ENCODE measurements around the gene PRSS48.

The PRSS48 gene

DNA sequence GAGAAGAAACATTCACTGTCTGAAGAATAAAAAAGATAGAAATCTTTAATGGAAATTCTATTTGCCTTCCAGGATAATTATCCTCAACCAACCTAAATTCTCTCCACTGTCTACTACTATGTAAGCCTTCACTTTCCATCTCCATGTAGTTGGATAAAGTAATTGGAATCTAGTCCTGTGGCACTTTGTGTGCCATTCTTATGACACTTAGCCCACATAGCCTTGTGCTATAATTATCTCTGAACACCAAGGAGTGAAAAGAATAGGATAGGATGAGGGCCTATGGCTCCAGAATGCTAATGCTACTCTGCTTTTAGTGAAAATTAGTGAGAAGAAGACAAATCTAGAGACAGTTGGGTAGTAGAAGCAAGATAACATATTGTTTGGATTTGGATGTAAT, 20.2 kb downstream of the PRSS48 start:
- in situ Hi-C loops (cut with HindIII; ENCODE audit: low sequenced_read_pairs) = no loop called here
- no peak overlapping the region for H3K4me3 ChIP-seq (ENCODE audit: low read depth, low read length)
- DNase-seq (ENCODE audit: low read depth) = no peak
- TF ChIP-seq, protein P1, sequence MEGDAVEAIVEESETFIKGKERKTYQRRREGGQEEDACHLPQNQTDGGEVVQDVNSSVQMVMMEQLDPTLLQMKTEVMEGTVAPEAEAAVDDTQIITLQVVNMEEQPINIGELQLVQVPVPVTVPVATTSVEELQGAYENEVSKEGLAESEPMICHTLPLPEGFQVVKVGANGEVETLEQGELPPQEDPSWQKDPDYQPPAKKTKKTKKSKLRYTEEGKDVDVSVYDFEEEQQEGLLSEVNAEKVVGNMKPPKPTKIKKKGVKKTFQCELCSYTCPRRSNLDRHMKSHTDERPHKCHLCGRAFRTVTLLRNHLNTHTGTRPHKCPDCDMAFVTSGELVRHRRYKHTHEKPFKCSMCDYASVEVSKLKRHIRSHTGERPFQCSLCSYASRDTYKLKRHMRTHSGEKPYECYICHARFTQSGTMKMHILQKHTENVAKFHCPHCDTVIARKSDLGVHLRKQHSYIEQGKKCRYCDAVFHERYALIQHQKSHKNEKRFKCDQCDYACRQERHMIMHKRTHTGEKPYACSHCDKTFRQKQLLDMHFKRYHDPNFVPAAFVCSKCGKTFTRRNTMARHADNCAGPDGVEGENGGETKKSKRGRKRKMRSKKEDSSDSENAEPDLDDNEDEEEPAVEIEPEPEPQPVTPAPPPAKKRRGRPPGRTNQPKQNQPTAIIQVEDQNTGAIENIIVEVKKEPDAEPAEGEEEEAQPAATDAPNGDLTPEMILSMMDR (IDR thresholded peaks at IDR 0.05; ENCODE audit: low read depth, low read length, missing control alignments) = no peak

- no peak for DNase-seq (ENCODE audit: low read depth)
- in situ Hi-C loops (cut with HindIII; ENCODE audit: low sequenced_read_pairs) = no loop called here
- no peak overlapping the region for H3K4me3 ChIP-seq (ENCODE audit: low read depth, low read length)
- TF ChIP-seq, protein P1 (IDR thresholded peaks at IDR 0.05; ENCODE audit: low read depth, low read length, missing control alignments) = no peak
Observed at GRCh38 chr4:151302432-151302831, 25.5 kb downstream of the PRSS48 start.

- TF ChIP-seq, protein P1 (IDR thresholded peaks at IDR 0.05; ENCODE audit: low read depth, low read length, missing control alignments) = no peak
- in situ Hi-C loops (cut with HindIII; ENCODE audit: low sequenced_read_pairs) = no loop called here
- H3K4me3 ChIP-seq (ENCODE audit: low read depth, low read length) = no peak overlapping the region
- no peak for DNase-seq (ENCODE audit: low read depth)
Observed at GRCh38 chr4:151304226-151304625, 27.3 kb downstream of the PRSS48 start.

DNA sequence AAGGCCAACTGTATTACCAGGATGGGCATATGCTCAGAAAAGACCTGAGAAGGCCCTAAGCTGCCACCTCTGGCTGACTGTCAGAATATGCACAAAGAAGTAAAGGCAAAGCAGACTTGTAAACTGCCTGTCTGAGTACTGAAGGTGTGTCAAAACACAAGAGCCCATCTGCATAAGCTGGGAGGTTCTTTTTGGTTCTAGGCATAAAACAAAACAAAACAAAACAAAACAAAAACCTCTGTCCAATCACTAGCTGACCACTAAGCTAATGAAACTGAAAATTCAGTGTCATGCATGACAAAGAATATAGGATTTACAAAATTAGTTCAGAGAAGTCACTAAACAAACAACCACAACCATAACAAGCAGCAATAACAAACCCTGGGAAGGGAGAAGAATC, 27.8 kb downstream of the PRSS48 start:
- H3K4me3 ChIP-seq (ENCODE audit: low read depth, low read length) = no peak overlapping the region
- in situ Hi-C loops (cut with HindIII; ENCODE audit: low sequenced_read_pairs) = no loop called here
- no peak for DNase-seq (ENCODE audit: low read depth)
- TF ChIP-seq, protein P1 (IDR thresholded peaks at IDR 0.05; ENCODE audit: low read depth, low read length, missing control alignments) = no peak

DNA sequence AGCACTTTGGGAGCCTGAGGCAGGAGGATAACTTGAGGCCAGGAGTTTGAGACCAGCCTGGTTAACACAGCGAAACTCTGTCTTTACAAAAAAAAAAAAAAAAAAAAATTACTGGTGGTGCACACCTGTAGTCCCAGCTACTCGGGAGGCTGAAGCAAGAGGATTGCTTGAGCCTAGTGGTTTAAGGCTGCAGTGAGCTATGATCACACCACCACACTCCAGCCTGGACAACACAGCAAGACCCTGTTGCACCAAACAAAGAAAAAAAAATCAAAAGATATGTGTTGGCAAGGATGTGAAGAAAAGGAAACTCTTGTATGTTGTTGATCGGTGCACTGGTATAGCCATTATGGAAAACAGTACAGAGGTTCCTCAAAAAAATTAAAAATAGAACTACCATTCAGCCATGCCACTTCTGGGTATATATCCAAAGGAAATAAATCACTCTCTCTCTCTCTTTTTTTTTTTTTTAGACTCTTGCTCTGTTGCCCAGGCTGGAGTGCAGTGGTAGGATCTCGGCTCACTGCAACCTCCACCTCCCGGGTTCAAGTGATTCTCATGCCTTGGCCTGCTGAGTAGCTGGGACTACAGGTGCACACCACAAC, 33.3 kb downstream of the PRSS48 start:
- no peak overlapping the region for H3K4me3 ChIP-seq (ENCODE audit: low read depth, low read length)
- TF ChIP-seq, protein P1 (IDR thresholded peaks at IDR 0.05; ENCODE audit: low read depth, low read length, missing control alignments) = no peak
- DNase-seq (ENCODE audit: low read depth) = no peak
- in situ Hi-C loops (cut with HindIII; ENCODE audit: low sequenced_read_pairs) = no loop called here

DNA sequence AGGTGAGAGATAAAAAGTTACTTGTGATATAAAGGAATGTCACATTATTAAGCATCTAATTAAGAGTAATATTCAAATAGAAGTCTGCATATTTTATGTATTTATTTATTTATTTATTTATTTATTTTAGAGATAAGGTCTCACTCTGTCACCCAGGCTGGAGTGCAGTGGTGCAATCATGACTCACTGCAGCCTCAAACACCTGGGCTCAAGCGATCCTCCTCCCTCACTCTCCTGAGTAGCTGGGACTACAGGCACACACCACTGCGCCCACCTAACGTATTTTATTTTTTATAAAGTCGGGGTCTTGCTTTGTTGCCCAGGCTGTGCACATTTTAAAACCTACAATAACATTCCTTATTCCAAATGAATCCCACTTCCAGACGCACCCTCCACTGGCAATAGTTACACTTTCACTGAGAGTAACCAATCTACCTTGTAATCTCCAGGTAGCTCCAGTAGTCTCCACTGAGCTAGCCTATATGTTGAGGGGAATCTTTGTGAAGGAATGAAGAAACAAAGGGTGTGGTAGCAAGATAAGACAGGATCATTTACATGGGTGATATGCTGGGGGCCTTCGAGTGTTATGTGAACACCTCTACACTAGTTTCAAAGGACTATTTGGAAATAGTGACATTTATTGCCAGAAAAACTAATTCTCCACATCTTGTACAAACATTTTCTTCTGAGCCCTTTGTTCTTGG, 36.5 kb downstream of the PRSS48 start:
- in situ Hi-C loops (cut with HindIII; ENCODE audit: low sequenced_read_pairs) = no loop called here
- no peak overlapping the region for H3K4me3 ChIP-seq (ENCODE audit: low read depth, low read length)
- DNase-seq (ENCODE audit: low read depth) = no peak
- TF ChIP-seq, protein P1 (IDR thresholded peaks at IDR 0.05; ENCODE audit: low read depth, low read length, missing control alignments) = no peak
